IPS-15b (cell line): ENCODE results near the gene ABHD17C.

Source experiments
- H3K27me3 ChIP-seq: one replicate; pipeline ENCODE4 v1.6.1; 2013; ENCODE audit warnings: low read length; ENCODE audit not compliant: control insufficient read depth, insufficient read depth
- H3K36me3 ChIP-seq: one replicate; pipeline ENCODE4 v1.6.1; 2013; ENCODE audit warnings: low read length; ENCODE audit not compliant: control insufficient read depth, insufficient read depth
- H3K4me1 ChIP-seq: one replicate; pipeline ENCODE4 v1.6.1; 2013; ENCODE audit warnings: mild to moderate bottlenecking, low read length; ENCODE audit not compliant: control insufficient read depth, insufficient read depth
- H3K4me3 ChIP-seq: one replicate; pipeline ENCODE4 v1.5.1; 2013; ENCODE audit warnings: low read depth, low read length
- H3K9ac ChIP-seq: one replicate; pipeline ENCODE4 v1.6.1; 2013; ENCODE audit warnings: low read depth, mild to moderate bottlenecking, low read length
- H3K9me3 ChIP-seq: one replicate; pipeline ENCODE4 v1.6.1; 2013; ENCODE audit warnings: mild to moderate bottlenecking, low read length; ENCODE audit not compliant: control insufficient read depth, insufficient read depth

ABHD17C gene

DNA sequence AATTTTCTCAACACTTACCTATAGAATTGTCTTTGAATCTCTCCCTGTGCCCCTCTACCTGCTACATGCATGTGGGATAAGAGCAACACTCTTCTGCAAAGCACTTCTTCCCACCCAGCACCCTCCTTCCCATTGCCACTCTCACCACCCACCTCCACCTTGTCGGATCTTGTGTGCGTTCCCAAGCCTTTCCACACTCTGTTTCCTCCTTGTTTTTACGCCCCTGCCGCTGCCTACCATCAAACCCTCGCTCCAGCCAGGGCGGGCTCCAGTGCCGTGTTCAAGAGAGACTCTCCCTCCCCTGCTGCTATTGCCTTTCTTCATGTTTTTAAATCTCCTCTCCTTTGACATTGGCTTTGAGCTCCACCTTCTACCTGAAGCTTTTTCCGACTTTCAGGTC, 40.2 kb downstream of the ABHD17C start:
- no peak overlapping the region for H3K9ac ChIP-seq
- no peaks in the 10 kb centered on the region for H3K9me3 ChIP-seq
- no peaks in the 10 kb centered on the region for H3K27me3 ChIP-seq
- no peak overlapping the region for H3K4me3 ChIP-seq
- H3K36me3 ChIP-seq, result no peaks in the 10 kb centered on the region
- peaks cover 2% of the 10 kb centered on the region for H3K4me1 ChIP-seq

GRCh38 chr15:80736560-80736959, 41.5 kb downstream of the ABHD17C start:
- Histone ChIP-seq H3K9me3 (no peaks in the 10 kb centered on the region), H3K27me3 (no peaks in the 10 kb centered on the region), H3K4me1 (peaks cover 2% of the 10 kb centered on the region), H3K4me3 (no peak overlapping the region), H3K9ac (no peak overlapping the region), H3K36me3 (no peaks in the 10 kb centered on the region)

GRCh38 chr15:80739919-80740318, 44.8 kb downstream of the ABHD17C start:
- peaks cover 11% of the 10 kb centered on the region for H3K4me1 ChIP-seq
- H3K36me3 ChIP-seq, result no peaks in the 10 kb centered on the region
- no peak overlapping the region for H3K4me3 ChIP-seq
- H3K9me3 ChIP-seq, result no peaks in the 10 kb centered on the region
- no peak overlapping the region for H3K9ac ChIP-seq
- H3K27me3 ChIP-seq, result no peaks in the 10 kb centered on the region

DNA sequence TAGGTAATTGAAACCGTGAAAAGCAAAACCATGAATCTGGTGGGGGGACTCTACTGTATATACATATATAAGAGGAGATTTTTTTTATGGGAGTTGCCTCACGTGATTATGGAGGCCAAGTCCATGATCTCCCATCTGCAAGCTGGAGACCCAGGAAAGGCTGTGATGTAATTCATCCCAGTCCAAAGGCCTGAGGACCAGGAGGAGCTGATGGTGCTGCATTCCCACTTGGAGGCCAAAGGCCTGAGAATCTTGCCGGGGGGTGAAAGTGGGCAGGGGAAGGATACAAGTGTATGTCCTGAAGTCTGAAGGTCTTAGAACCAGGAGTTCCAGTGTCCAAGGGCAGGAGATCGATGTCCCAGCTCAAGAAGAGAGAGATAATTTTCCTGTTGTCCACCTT, 47.0 kb downstream of the ABHD17C start:
- Histone ChIP-seq H3K9ac (no peak overlapping the region), H3K4me1 (peaks cover 9% of the 10 kb centered on the region), H3K36me3 (no peaks in the 10 kb centered on the region)

DNA sequence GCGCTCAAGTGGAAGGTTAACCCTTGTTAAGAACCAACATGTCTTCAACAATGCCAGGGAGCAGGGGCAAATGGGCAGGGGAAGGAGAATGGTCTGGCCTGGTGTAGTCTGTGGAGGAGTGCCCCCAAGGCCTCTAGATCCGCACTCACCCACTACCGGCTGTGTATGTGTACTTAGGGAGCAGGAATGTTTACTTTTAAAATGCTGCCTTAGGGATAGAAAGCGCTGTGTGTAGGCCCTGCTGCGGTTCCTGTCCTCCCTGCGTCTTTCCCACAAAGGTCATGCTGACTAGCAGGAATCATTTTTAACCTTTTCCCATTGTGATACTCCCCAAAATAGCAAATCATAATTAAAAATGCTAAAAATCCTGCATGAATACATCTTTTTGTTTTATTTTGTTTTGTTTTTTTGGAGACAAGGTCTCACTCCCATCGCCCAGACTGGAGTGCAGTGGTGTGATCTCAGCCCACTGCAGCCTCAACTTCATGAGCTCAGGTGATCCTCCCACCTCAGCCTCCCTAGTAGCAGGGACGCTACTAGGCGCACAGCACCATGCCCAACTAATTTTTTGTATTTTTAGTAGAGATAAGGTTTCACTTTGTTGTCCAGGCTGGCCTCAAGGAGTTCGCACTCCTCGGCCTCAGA, 48.2 kb downstream of the ABHD17C start:
- Histone ChIP-seq H3K9me3 (no peaks in the 10 kb centered on the region), H3K36me3 (no peaks in the 10 kb centered on the region), H3K27me3 (no peaks in the 10 kb centered on the region), H3K4me1 (peaks cover 17% of the 10 kb centered on the region), H3K4me3 (no peak overlapping the region), H3K9ac (no peak overlapping the region)

More for the DNA sequence above, 47.0 kb downstream of the ABHD17C start:
- H3K27me3 ChIP-seq, result no peaks in the 10 kb centered on the region
- no peak overlapping the region for H3K4me3 ChIP-seq
- no peaks in the 10 kb centered on the region for H3K9me3 ChIP-seq

GRCh38 chr15:80744415-80744814, 49.3 kb downstream of the ABHD17C start:
- H3K9me3 ChIP-seq, result no peaks in the 10 kb centered on the region
- peaks cover 17% of the 10 kb centered on the region for H3K4me1 ChIP-seq
- H3K36me3 ChIP-seq, result no peaks in the 10 kb centered on the region
- no peaks in the 10 kb centered on the region for H3K27me3 ChIP-seq
- H3K9ac ChIP-seq, result no peak overlapping the region
- no peak overlapping the region for H3K4me3 ChIP-seq

GRCh38 chr15:80744826-80745225, 49.7 kb downstream of the ABHD17C start:
- Histone ChIP-seq H3K36me3 (no peaks in the 10 kb centered on the region), H3K27me3 (no peaks in the 10 kb centered on the region), H3K4me1 (peaks cover 17% of the 10 kb centered on the region), H3K9ac (no peak overlapping the region), H3K9me3 (no peaks in the 10 kb centered on the region), H3K4me3 (no peak overlapping the region)

DNA sequence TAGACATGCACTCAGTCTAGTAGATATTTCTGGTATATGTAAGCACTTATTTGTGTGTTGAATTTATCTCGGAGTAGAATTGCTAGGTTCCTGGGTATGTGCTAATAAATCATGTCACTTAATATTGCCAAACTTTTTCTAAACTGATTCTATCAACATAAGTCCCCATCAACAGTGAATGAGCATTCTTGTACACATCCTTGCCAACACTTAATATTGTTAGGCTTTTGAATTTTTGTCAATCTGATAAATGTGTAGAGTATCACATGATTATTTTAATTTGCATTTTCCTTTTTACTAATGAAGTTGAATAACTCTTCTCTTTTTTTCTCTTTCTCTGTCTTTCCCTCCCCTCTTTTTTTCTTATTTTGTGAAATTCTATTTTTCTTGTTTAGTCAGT, 50.8 kb downstream of the ABHD17C start:
- Histone ChIP-seq H3K36me3 (no peaks in the 10 kb centered on the region), H3K9me3 (no peaks in the 10 kb centered on the region), H3K9ac (no peak overlapping the region), H3K27me3 (no peaks in the 10 kb centered on the region), H3K4me1 (peaks cover 17% of the 10 kb centered on the region), H3K4me3 (no peak overlapping the region)

DNA sequence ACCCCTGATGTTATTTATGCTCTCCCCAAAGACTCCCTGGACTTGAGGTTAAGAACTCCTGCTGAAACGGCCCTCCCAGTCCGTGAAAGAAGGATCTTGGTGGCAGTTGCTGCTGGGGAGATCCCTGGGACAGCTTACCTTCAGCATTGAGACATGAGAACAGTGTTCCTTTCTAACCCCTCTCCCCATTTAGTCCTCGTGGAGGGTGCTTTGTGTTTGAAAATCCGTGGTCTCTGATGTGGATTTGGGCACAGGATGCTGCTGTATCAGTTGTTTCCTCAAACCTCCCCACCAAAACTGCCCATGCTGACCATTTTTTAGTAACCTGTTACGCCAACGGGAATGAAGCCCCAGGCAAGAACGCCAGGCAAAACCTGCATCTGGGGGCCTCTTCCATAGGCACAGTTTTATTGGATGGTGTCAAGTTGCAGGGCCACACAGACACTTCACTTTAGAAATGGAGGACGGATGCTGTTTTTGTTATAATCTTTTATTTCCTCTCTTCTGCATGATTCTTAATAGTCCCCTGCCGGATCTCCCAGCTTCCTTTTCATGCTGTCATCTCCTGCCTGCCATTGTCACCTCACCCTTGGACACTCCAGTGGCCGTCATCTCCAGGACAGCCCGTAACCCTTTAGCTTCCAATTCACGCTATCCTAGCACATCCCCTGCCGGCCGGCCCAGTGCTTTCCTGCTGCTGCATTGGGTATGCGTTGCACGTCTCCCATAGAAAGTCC, 52.4 kb downstream of the ABHD17C start:
- Histone ChIP-seq H3K9ac (no peak overlapping the region), H3K36me3 (no peaks in the 10 kb centered on the region), H3K4me1 (peaks cover 17% of the 10 kb centered on the region), H3K4me3 (no peak overlapping the region), H3K27me3 (no peaks in the 10 kb centered on the region), H3K9me3 (no peaks in the 10 kb centered on the region)

- Histone ChIP-seq H3K27me3 (no peaks in the 10 kb centered on the region), H3K36me3 (no peaks in the 10 kb centered on the region), H3K4me3 (no peak overlapping the region), H3K9me3 (no peaks in the 10 kb centered on the region), H3K4me1 (peaks cover 10% of the 10 kb centered on the region), H3K9ac (no peak overlapping the region)
Measured at GRCh38 chr15:80749589-80749988, 54.5 kb downstream of the ABHD17C start.

GRCh38 chr15:80750575-80750974, 55.5 kb downstream of the ABHD17C start:
- H3K4me3 ChIP-seq, result no peak overlapping the region
- H3K9me3 ChIP-seq, result no peaks in the 10 kb centered on the region
- H3K4me1 ChIP-seq, result peaks cover 8% of the 10 kb centered on the region
- H3K36me3 ChIP-seq, result no peaks in the 10 kb centered on the region
- no peaks in the 10 kb centered on the region for H3K27me3 ChIP-seq
- H3K9ac ChIP-seq, result no peak overlapping the region

DNA sequence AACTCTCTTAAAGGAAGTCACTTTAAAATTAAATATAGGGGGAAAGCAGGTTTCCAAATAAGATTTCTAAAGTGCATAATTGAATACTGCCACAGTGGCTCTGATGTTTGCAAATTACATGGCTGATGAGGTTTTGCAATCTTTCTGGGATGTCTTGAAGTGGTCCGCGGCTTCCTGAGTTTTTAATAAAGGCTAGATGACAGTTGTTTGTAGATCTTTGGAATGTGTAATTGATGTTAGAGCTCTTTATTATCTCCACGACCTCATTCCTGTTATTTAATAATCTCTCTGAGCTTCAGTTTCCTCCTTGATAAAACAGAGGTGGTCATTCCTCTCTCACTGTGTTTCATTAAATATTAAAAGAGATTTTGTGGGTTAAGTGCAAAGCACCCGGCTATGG, 57.1 kb downstream of the ABHD17C start:
- H3K9me3 ChIP-seq, result no peaks in the 10 kb centered on the region
- no peak overlapping the region for H3K9ac ChIP-seq
- H3K4me1 ChIP-seq, result peaks cover 8% of the 10 kb centered on the region
- no peaks in the 10 kb centered on the region for H3K27me3 ChIP-seq
- no peak overlapping the region for H3K4me3 ChIP-seq
- H3K36me3 ChIP-seq, result peaks cover 2% of the 10 kb centered on the region
